C4-2B (cell line): Measurements from ENCODE around the gene BOLL.
A peak's percentile ranks its signal among the peaks of the same experiment; 100 is the strongest.
"Not testable (repeated sequence)": the region's sequence is repeated elsewhere in the genome, so short reads cannot be mapped to it uniquely, and the experiment has no call there.

ENCODE experiments used
- H3K27ac ChIP-seq: fragments of 450-650 bp; 2 replicates; pipeline ENCODE4 v1.5.1; 2017
- CTCF ChIP-seq: fragments of 450-650 bp; conservative IDR thresholded peaks from 2 replicates; pipeline ENCODE4 v1.5.1; 2017; ENCODE audit warnings: mild to moderate bottlenecking
- ZFX ChIP-seq: fragments of 450-650 bp; IDR thresholded peaks from 2 replicates; pipeline ENCODE4 v1.6.1; 2017

Gene BOLL

GRCh38 chr2:197710424-197711042, 74.6 kb downstream of the BOLL start:
- TF ChIP-seq CTCF = no peak
- TF ChIP-seq ZFX = no peak

GRCh38 chr2:197709140-197709539, 76.0 kb downstream of the BOLL start:
- not testable (repeated sequence) for H3K27ac ChIP-seq

More at GRCh38 chr2:197710424-197711042, 74.6 kb downstream of the BOLL start:
- no peak overlapping the region for H3K27ac ChIP-seq

DNA sequence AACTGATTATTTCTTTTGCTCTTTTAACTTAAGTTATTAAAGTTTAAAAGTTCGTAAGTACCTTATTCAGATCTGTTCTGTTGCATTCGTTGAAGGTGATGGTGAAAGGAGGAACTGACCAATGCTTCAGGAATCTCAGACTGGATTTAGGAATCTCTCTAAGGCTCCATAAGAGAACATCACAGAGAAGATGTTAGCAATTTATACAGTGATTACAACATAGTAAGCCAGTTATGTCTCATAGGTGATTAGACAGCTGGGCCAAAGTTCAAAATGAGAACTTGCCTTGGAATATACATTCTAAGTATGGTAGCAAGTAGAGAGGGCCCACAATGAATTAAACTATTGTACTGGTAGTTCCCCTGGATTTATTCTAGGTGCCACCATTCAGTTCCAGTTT, 76.8 kb downstream of the BOLL start:
- TF ChIP-seq CTCF (no peak), ZFX (no peak)
- no peak overlapping the region for H3K27ac ChIP-seq

- H3K27ac ChIP-seq = peak overlapping the region; percentile 92; the same call in 1 of the 2 replicates
- peak; percentile 83 for TF ChIP-seq CTCF
- no peak for TF ChIP-seq ZFX
Observed at GRCh38 chr2:197707316-197708213, 77.6 kb downstream of the BOLL start.

- peak overlapping the region; percentile 92 for H3K27ac ChIP-seq
- no peak for TF ChIP-seq ZFX
- TF ChIP-seq CTCF = no peak
Observed at GRCh38 chr2:197706839-197707207, 78.3 kb downstream of the BOLL start.

GRCh38 chr2:197705912-197706838, 78.9 kb downstream of the BOLL start:
- TF ChIP-seq CTCF (no peak), ZFX (no peak)
- peak overlapping the region; percentile 92 for H3K27ac ChIP-seq

DNA sequence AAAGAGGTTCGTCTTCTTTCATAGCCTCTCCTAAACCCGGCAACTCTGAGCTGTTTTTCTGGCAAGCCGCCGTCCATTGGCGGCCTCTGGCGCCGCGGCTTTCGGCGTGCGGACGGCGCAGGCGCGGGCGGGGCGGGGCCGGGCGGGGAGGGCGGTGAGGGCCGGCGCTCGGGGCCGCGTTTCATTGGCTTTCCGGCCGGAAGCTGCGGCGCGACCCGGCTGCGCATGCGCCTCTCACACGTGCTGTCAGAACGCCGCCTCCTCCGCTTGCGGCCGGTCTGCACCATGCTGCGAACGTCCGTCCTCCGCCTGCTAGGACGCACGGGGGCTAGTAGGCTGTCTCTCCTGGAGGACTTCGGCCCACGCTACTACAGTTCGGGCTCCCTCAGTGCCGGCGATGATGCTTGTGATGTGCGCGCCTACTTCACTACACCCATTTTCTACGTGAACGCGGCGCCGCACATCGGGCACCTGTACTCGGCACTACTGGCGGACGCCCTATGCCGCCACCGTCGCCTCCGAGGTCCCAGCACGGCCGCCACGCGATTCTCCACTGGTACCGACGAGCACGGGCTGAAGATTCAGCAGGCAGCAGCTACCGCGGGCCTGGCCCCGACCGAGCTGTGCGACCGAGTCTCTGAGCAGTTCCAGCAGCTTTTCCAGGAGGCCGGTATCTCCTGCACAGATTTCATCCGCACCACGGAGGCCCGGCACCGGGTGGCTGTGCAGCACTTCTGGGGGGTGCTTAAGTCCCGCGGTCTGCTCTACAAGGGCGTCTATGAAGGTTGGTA, 79.8 kb downstream of the BOLL start, which contains the start of gene MARS2:
Gene MARS2, plus strand, starts transcription at position 249 of the 791 bp plus-strand sequence. Its CDS starts 37 bp downstream, at position 286.
- peak within 1 kb of the TSS; percentile 92 for H3K27ac ChIP-seq
- 0 out of 2 replicates have a peak, but pooled peaks have one; percentile 30 for TF ChIP-seq ZFX
- TF ChIP-seq CTCF = no peak
